HCT116 (cell line): ENCODE results near the gene FMN1. TPM values are rescaled to one million over a fixed set of nuclear protein-coding genes. Genes with fewer than 3 reads are reported as not detected.

ENCODE experiments used
- ATAC-seq: fragments of 200-7000 bp; cut with Tn5 transposase; 2 replicates; pipeline ENCODE4 v1.9.1; 2020; ENCODE audit warnings: mild to moderate bottlenecking, moderate library complexity
- BruUV-seq: library from RNA; stranded (reverse); fragments of 400-500 nt; replicated peaks from 2 replicates; lab custom pipeline; 2021; lab: Mats Ljungman, UMichigan
- CTCF ChIA-PET: fragments of 300-600 bp; sonication (Branson Sonifier 250); formaldehyde crosslinking; loops from one replicate; lab custom pipeline; 2021; ENCODE audit warnings: antibody characterized with exemption; lab: Charles Lee
- POLR2A ChIA-PET: fragments of 300-600, 350-600 bp; sonication (Branson Sonifier 250); formaldehyde crosslinking; loops from one replicate; lab custom pipeline; 2021; ENCODE audit warnings: antibody characterized with exemption; lab: Charles Lee
- RAD21 ChIA-PET, 2 experiments: fragments of 300-600 bp; sonication (Branson Sonifier 250); formaldehyde crosslinking; loops; one replicate each; lab custom pipeline; 2023; ENCODE audit warnings: low total read pairs in 2 of 2; ENCODE audit not compliant: uncharacterized antibody in 2 of 2, unreplicated experiment in 2 of 2, low non-redundant PET in 1 of 2; lab: Charles Lee
- DNase-seq: peaks from one replicate; pipeline ENCODE4 v3.0.0-alpha.2; 2010; ENCODE audit warnings: low read depth, low spot score
- H2AFZ ChIP-seq: fragments of 200-600 bp; shearing (Covaris generic), sonication (generic); 2 replicates; pipeline ENCODE4 v1.6.1; 2017; ENCODE audit warnings: low read depth, mixed run types, mixed read lengths, antibody characterized with exemption, low read length; ENCODE audit not compliant: poor library complexity, severe bottlenecking
- H3K27ac ChIP-seq: 2 replicates; pipeline ENCODE4 v1.5.1; 2012; ENCODE audit warnings: low read depth, low read length
- H3K27me3 ChIP-seq: fragments of 200-600 bp; sonication (generic); 2 replicates; pipeline ENCODE4 v1.6.1; 2016; ENCODE audit warnings: mixed run types, low read length, mixed read lengths; ENCODE audit not compliant: insufficient read depth
- H3K36me3 ChIP-seq, 2 experiments: fragments of 200-500 bp in 1 of 2; fragments of 200-600 bp in 1 of 2; sonication (Bioruptor generic) in 1 of 2; sonication (generic) in 1 of 2; 2 replicates each; pipeline versions ENCODE4 v1.5.1 to v1.6.1; 2014 to 2016; ENCODE audit warnings: low read length in 2 of 2, inconsistent platforms in 1 of 2, mixed read lengths in 1 of 2, mixed run types in 1 of 2; ENCODE audit not compliant: insufficient read depth in 2 of 2, control insufficient read depth in 1 of 2
- H3K4me1 ChIP-seq, 2 experiments: fragments of 200-600 bp in 1 of 2; sonication (generic) in 1 of 2; 2 replicates each; pipeline versions ENCODE4 v1.5.1 to v1.6.1; 2012 to 2017; ENCODE audit warnings: low read length in 2 of 2, inconsistent platforms in 1 of 2, mild to moderate bottlenecking in 1 of 2, mixed read lengths in 1 of 2, mixed run types in 1 of 2, moderate library complexity in 1 of 2; ENCODE audit not compliant: insufficient read depth in 2 of 2, control insufficient read depth in 1 of 2
- H3K4me2 ChIP-seq: fragments of 200-600 bp; sonication (generic); 2 replicates; pipeline ENCODE4 v1.6.1; 2017; ENCODE audit warnings: mixed run types, low read length, mixed read lengths
- H3K4me3 ChIP-seq, 2 experiments: fragments of 200-600 bp in 1 of 2; sonication (generic) in 1 of 2; replicated peaks in 1 of 2; 2 replicates each; pipeline ENCODE4 v1.5.1; 2011 to 2016; ENCODE audit warnings: low read length in 2 of 2, control low read depth in 1 of 2, low read depth in 1 of 2, mild to moderate bottlenecking in 1 of 2, mixed read lengths in 1 of 2, mixed run types in 1 of 2
- H3K79me2 ChIP-seq: fragments of 200-600 bp; sonication (generic); 2 replicates; pipeline ENCODE4 v1.6.1; 2017; ENCODE audit warnings: mild to moderate bottlenecking, mixed run types, low read length, moderate library complexity, mixed read lengths; ENCODE audit not compliant: insufficient read depth
- H3K9ac ChIP-seq: fragments of 200-600 bp; sonication (generic); 2 replicates; pipeline ENCODE4 v1.6.1; 2016; ENCODE audit warnings: low read length, mixed read lengths
- H3K9me2 ChIP-seq: fragments of 200-600 bp; sonication (generic), shearing (Covaris generic); 2 replicates; pipeline ENCODE4 v1.6.1; 2017; ENCODE audit warnings: mixed run types, mild to moderate bottlenecking, moderate library complexity; ENCODE audit not compliant: insufficient read depth
- H3K9me3 ChIP-seq, 2 experiments: fragments of 200-500 bp in 1 of 2; fragments of 200-600 bp in 1 of 2; sonication (Bioruptor generic) in 1 of 2; sonication (generic) in 1 of 2; 2 replicates each; pipeline ENCODE4 v1.6.1; 2014 to 2017; ENCODE audit warnings: low read length in 2 of 2, mixed read lengths in 2 of 2, inconsistent platforms in 1 of 2, low read depth in 1 of 2, mild to moderate bottlenecking in 1 of 2, mixed run types in 1 of 2, moderate library complexity in 1 of 2; ENCODE audit not compliant: control insufficient read depth in 1 of 2, insufficient read depth in 1 of 2
- H4K20me1 ChIP-seq: fragments of 200-600 bp; sonication (generic), shearing (Covaris generic); 2 replicates; pipeline ENCODE4 v1.6.1; 2017; ENCODE audit warnings: mixed run types, mild to moderate bottlenecking, moderate library complexity; ENCODE audit not compliant: insufficient read depth
- CBX3 ChIP-seq: IDR thresholded peaks from 2 replicates; pipeline ENCODE4 v1.6.1; 2012; ENCODE audit warnings: low read depth
- CEBPB ChIP-seq: IDR thresholded peaks from 2 replicates; pipeline ENCODE4 v1.6.1; 2012; ENCODE audit warnings: low read depth
- EGR1 ChIP-seq: IDR thresholded peaks from 2 replicates; pipeline ENCODE4 v1.6.1; 2012; ENCODE audit warnings: low read depth
- ELF1 ChIP-seq: IDR thresholded peaks from 2 replicates; pipeline ENCODE4 v1.6.1; 2012; ENCODE audit warnings: low read depth, borderline replicate concordance
- EZH2 ChIP-seq: fragments of 200-600 bp; sonication (generic); IDR thresholded peaks from 2 replicates; pipeline ENCODE4 v1.6.1; 2017; ENCODE audit warnings: antibody characterized with exemption, mixed run types
- EZH2phosphoT487 ChIP-seq: fragments of 200-600 bp; IDR thresholded peaks from 2 replicates; pipeline ENCODE4 v1.6.1; 2018; ENCODE audit warnings: antibody characterized with exemption, borderline replicate concordance
- FOSL1 ChIP-seq: IDR thresholded peaks from 2 replicates; pipeline ENCODE4 v1.6.1; 2012; ENCODE audit warnings: low read depth
- JUND ChIP-seq: IDR thresholded peaks from 2 replicates; pipeline ENCODE4 v1.6.1; 2012
- POLR2A ChIP-seq: IDR thresholded peaks from 2 replicates; pipeline ENCODE4 v1.7.0; 2011; ENCODE audit warnings: borderline replicate concordance; ENCODE audit not compliant: insufficient read depth, insufficient read length; ENCODE audit errors: extremely low read depth
- RAD21 ChIP-seq: IDR thresholded peaks from 2 replicates; pipeline ENCODE4 v1.6.1; 2012; ENCODE audit warnings: low read depth, mild to moderate bottlenecking
- SIN3A ChIP-seq: IDR thresholded peaks from 2 replicates; pipeline ENCODE4 v1.6.1; 2012; ENCODE audit warnings: low read depth
- SP1 ChIP-seq: IDR thresholded peaks from 2 replicates; pipeline ENCODE4 v1.6.1; 2012; ENCODE audit warnings: low read depth
- SRF ChIP-seq: IDR thresholded peaks from 2 replicates; pipeline ENCODE4 v1.6.1; 2012; ENCODE audit warnings: low read depth
- TCF7L2 ChIP-seq: IDR thresholded peaks from 2 replicates; pipeline ENCODE4 v1.7.0; 2011; ENCODE audit warnings: borderline replicate concordance, inconsistent platforms; ENCODE audit not compliant: insufficient read depth, insufficient read length; ENCODE audit errors: extremely low read depth
- YY1 ChIP-seq: IDR thresholded peaks from 2 replicates; pipeline ENCODE4 v1.6.1; 2011; ENCODE audit warnings: low read length, low read depth, moderate library complexity, mild to moderate bottlenecking; ENCODE audit not compliant: insufficient replicate concordance; ENCODE audit errors: extremely low read depth
- ZNF274 ChIP-seq: fragments of 200-500 bp; sonication (Bioruptor generic); IDR thresholded peaks from 2 replicates; pipeline ENCODE4 v1.6.1; 2014; ENCODE audit warnings: mild to moderate bottlenecking, low read depth, low read length, inconsistent platforms
- intact Hi-C: fragments of 100-400 bp; cut with micrococcal nuclease; formaldehyde crosslinking; loops from 2 replicates; pipeline ENCODE4 v1.10.0; 2022
- total RNA-seq: library from RNA; stranded (reverse); gene quantifications from one replicate; pipeline ENCODE4 v1.2.1, GENCODE V29; 2021; ENCODE audit not compliant: unreplicated experiment
- TF ChIP-seq, protein P1 (sequence below): IDR thresholded peaks from 2 replicates; pipeline ENCODE4 v1.6.1; 2011; ENCODE audit warnings: mild to moderate bottlenecking, low read length, moderate library complexity; ENCODE audit not compliant: insufficient replicate concordance; ENCODE audit errors: extremely low read depth
- TF ChIP-seq, protein P2 (sequence below), 3 experiments: fragments of 200-600 bp in 1 of 3; sonication (generic) in 1 of 3; IDR thresholded peaks in 2 of 3; conservative IDR thresholded peaks in 1 of 3; 2 replicates each; pipeline ENCODE4 v1.5.1; 2012 to 2017; ENCODE audit warnings: low read depth in 2 of 3, low read length in 2 of 3, antibody characterized with exemption in 1 of 3, borderline replicate concordance in 1 of 3, control low read depth in 1 of 3, mild to moderate bottlenecking in 1 of 3, mixed read lengths in 1 of 3, mixed run types in 1 of 3, moderate library complexity in 1 of 3; ENCODE audit not compliant: insufficient read depth in 1 of 3
- TF ChIP-seq, protein P3 (sequence below): IDR thresholded peaks from 2 replicates; pipeline ENCODE4 v1.6.1; 2012

Gene FMN1
- total RNA-seq, 1 experiment from 2014 or later = 0.39 TPM

DNA sequence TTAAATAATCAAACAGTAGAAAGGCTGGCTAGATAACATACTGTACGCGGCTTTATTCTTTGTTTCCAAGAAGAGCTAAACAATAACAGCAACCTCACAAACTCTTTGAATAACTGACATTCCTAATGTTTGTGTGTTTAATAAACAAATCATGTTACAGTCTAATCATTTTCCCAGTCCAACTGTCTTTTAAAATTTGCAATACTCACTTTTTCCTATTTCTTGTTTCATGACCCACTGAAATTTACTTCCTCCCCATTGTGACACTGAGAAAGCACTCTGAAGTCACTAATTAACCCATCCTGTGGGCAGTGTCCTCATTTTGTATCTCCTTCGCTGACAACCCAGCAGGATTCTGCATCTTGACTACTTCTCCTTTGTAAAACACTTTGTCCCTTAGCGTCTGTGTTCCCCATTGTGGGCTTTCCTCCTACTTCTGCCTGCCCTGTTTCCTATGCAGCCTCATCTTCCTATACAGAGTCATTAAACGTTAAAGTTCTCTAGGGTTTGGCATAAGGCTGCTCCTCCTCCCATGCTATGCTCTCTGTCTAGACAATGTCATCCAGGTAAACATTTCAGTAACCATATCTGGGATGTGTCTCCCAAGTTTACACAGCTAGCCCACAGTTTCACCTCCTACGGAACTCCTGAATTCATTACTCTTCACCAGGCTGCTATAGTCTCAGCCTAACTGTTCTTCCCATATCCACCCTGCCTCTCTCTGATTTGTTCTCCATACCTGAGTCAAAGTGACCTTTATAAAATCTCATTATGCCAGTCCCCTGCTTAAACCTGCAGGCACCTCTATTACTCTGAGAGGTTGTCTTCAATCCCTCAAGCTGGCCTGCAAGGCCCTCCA, 327.8 kb downstream of the FMN1 start (continued):
- no peak for TF ChIP-seq CBX3
- no peak for TF ChIP-seq SP1
- TF ChIP-seq, protein P1, sequence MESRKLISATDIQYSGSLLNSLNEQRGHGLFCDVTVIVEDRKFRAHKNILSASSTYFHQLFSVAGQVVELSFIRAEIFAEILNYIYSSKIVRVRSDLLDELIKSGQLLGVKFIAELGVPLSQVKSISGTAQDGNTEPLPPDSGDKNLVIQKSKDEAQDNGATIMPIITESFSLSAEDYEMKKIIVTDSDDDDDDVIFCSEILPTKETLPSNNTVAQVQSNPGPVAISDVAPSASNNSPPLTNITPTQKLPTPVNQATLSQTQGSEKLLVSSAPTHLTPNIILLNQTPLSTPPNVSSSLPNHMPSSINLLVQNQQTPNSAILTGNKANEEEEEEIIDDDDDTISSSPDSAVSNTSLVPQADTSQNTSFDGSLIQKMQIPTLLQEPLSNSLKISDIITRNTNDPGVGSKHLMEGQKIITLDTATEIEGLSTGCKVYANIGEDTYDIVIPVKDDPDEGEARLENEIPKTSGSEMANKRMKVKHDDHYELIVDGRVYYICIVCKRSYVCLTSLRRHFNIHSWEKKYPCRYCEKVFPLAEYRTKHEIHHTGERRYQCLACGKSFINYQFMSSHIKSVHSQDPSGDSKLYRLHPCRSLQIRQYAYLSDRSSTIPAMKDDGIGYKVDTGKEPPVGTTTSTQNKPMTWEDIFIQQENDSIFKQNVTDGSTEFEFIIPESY = no peak
- TF ChIP-seq, protein P2, sequence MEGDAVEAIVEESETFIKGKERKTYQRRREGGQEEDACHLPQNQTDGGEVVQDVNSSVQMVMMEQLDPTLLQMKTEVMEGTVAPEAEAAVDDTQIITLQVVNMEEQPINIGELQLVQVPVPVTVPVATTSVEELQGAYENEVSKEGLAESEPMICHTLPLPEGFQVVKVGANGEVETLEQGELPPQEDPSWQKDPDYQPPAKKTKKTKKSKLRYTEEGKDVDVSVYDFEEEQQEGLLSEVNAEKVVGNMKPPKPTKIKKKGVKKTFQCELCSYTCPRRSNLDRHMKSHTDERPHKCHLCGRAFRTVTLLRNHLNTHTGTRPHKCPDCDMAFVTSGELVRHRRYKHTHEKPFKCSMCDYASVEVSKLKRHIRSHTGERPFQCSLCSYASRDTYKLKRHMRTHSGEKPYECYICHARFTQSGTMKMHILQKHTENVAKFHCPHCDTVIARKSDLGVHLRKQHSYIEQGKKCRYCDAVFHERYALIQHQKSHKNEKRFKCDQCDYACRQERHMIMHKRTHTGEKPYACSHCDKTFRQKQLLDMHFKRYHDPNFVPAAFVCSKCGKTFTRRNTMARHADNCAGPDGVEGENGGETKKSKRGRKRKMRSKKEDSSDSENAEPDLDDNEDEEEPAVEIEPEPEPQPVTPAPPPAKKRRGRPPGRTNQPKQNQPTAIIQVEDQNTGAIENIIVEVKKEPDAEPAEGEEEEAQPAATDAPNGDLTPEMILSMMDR (IDR thresholded peaks at IDR 0.05 in 2 of 3, conservative IDR thresholded peaks at IDR 0.05 in 1 of 3; ENCODE audit: borderline replicate concordance in 1 of 3, insufficient read depth in 1 of 3, low read depth in 2 of 3, low read length in 2 of 3) = no peak
- no peak for TF ChIP-seq CEBPB

DNA sequence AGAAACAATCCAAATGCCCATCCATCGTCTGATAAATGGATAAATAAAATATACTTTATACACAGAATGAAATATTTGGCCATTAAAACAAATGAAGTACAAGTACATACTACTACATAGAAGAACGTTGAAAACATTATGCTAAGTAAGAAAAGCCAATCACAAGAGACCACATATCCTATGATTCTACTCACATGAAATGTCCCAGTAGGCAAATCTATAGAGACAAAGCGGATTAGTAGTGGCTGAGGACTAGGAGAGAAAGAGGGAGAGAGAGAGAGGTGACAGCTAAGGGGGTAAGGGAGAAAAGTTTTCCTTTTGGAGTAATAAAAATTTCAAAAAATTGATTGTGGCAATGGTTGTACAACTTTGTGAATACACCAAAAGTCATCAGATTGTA, 329.7 kb downstream of the FMN1 start:
- Histone ChIP-seq H3K79me2 (no peaks in the 10 kb centered on the region), H3K9ac (no peak overlapping the region), H3K4me2 (no peak overlapping the region), H3K4me1 (peaks cover 12 to 31% of the 10 kb centered on the region in 2 experiments), H3K9me2 (no peaks in the 10 kb centered on the region), H2AFZ (no peak overlapping the region), H3K4me3 (no peak overlapping the region), H3K27me3 (no peaks in the 10 kb centered on the region), H3K27ac (no peak overlapping the region), H4K20me1 (no peaks in the 10 kb centered on the region), H3K36me3 (no peaks in the 10 kb centered on the region), H3K9me3 (no peaks in the 10 kb centered on the region)
- no TSS peak for BruUV-seq
- no peak for DNase-seq
- no peak for ATAC-seq
- POLR2A ChIA-PET = no interaction called here
- CTCF ChIA-PET = no interaction called here
- RAD21 ChIA-PET = no interaction called here
- intact Hi-C loops = no loop called here
- TF ChIP-seq SP1 = no peak
- TF ChIP-seq EZH2phosphoT487 = no peak
- TF ChIP-seq, protein P1 = no peak
- no peak for TF ChIP-seq CEBPB
- no peak for TF ChIP-seq EGR1
- TF ChIP-seq SRF = no peak
- TF ChIP-seq ELF1 = no peak
- no peak for TF ChIP-seq YY1
- no peak for TF ChIP-seq SIN3A
- TF ChIP-seq, protein P3, sequence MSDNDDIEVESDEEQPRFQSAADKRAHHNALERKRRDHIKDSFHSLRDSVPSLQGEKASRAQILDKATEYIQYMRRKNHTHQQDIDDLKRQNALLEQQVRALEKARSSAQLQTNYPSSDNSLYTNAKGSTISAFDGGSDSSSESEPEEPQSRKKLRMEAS = no peak
- no peak for TF ChIP-seq TCF7L2
- TF ChIP-seq ZNF274 = no peak
- no peak for TF ChIP-seq CBX3
- TF ChIP-seq POLR2A = no peak
- no peak for TF ChIP-seq EZH2
- TF ChIP-seq FOSL1 = no peak
- no peak for TF ChIP-seq RAD21
- TF ChIP-seq JUND = no peak
